Tongue (tissue), 2 donors: ENCODE results near the gene ACAN. TPM values are rescaled to one million over a fixed set of nuclear protein-coding genes. Genes with fewer than 3 reads are reported as not detected.

ENCODE experiments used
- DNase-seq: peaks from one replicate; pipeline ENCODE4 v3.0.0-alpha.2; 2015
- total RNA-seq: library from RNA; depleted of rRNA; stranded (reverse); fragments of >200 nt; gene quantifications from one replicate; pipeline ENCODE4 v1.2.3, GENCODE V29; 2014

Gene ACAN
- total RNA-seq, result 12.6 TPM

DNA sequence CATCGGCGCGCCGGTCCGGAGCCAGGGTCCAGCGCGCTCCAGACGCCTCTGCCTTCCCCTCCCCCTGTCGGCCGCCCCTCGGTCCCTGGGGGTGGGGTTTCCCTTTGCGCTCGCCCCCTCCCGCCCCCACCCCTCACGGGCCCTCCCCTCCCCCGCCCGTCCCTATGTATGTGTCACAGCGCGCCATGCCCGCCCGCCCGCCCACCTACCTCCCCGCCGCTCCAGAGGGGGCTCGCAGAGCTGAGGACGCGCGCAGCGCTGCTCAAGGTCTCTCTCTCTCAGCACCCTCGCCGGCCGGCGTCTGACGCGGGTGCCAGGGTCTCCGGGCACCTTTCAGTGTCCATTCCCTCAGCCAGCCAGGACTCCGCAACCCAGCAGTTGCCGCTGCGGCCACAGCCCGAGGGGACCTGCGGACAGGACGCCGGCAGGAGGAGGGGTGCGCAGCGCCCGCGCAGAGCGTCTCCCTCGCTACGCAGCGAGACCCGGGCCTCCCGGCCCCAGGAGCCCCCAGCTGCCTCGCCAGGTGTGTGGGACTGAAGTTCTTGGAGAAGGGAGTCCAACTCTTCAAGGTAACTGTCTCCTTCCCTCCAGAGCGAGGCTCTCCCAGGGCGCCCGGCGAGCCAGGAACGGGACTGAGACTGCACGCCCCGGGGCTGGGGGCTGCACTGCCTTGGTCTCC, at the start of gene ACAN:
Gene ACAN (plus strand): TSS at position 196 of the 679 bp plus-strand sequence. CDS start 32,771 bp downstream, outside the sequence.
- peak; percentile 56 for DNase-seq

GRCh38 chr15:88756521-88756920, 46.7 kb upstream of the ACAN start:
- DNase-seq, result no peak

- no peak for DNase-seq
Observed at GRCh38 chr15:88756921-88757320, 46.3 kb upstream of the ACAN start.

GRCh38 chr15:88759872-88760271, 43.4 kb upstream of the ACAN start:
- DNase-seq, result no peak

- DNase-seq, result no peak
Observed at GRCh38 chr15:88764448-88764847, 38.8 kb upstream of the ACAN start.

- DNase-seq, result no peak
Observed at GRCh38 chr15:88765212-88765611, 38.0 kb upstream of the ACAN start.

- DNase-seq, result peak; percentile 76
Observed at GRCh38 chr15:88769161-88769971, 33.9 kb upstream of the ACAN start.

DNA sequence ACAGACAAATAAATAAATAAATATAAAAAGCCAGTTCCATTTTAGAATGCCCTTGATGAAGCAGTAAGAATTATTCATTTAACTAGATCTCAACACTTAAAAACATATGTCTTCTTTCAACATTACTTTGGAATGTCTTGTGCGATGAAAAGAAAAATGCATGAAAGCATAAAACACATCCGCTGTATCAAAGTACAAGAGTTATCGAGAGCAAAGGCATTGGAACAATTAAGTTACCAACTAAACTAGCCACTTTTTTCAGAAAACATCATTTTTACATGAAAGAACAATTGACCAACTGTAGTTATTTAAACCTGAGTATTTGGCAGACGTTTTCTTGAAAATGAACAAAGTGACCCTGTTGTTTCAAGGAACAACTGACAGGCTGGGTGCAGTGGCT, 27.5 kb upstream of the ACAN start:
- no peak for DNase-seq

- peak; percentile 67 for DNase-seq
Observed at GRCh38 chr15:88776646-88777045, 26.6 kb upstream of the ACAN start.

DNA sequence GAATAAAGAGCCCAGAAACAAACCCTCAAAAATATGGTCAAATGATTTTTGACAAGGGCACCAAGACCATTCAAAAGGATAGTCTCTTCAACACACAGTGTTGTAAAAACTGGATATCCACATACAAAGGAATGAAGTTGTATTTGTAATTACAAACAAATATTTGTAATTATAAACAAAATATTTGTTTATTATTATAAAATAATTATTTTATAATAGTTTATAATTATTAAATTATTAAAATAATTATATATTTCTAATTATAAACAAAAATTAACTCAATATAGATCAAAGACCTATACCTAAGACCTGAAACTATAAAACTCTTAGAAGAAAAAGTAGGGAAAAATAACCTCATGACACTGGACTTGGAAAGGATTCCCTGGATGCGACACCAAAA, 23.3 kb upstream of the ACAN start:
- no peak for DNase-seq

DNA sequence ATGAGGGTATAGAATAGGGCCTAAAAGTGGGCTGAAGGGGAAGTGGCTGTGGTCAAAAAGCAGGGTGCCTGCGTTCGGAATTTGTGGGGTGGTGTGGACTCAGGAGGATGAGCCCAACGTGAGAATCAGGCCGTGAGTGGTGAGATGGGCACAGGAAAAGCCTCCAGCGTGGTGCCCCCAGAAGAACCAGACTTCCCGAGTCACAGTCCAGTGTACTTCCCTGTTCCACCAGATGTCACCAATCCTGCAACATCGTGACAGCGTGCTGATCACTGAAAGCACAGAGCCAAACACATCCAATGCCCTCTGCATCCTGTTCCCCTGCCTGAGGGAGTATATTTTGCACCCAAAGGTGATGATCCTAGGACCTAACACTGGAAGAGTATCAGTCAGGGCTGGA, 20.8 kb upstream of the ACAN start:
- no peak for DNase-seq

DNA sequence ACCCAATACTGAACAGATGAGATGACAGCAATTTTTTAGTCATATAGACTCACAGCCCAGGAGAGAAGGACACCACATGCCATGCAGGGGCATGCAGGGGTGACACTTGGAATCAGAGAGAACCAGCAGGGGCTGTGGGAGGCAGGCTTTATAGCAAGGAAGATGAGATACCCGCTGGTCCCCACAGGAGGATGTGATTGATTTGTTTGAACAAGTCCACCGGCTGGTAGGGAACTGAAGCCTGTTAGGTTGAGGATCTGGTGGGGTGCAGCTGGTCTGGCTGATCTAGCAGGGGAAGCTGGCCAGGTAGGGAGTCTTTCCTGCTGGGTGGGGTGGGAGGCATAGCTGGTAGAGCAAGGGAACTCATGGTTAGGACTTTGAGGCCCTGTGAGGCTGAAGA, 18.0 kb upstream of the ACAN start:
- DNase-seq, result no peak

GRCh38 chr15:88788036-88788435, 15.2 kb upstream of the ACAN start:
- DNase-seq, result no peak

GRCh38 chr15:88788816-88789215, 14.4 kb upstream of the ACAN start:
- no peak for DNase-seq

- DNase-seq, result no peak
Observed at GRCh38 chr15:88790486-88790885, 12.8 kb upstream of the ACAN start.

GRCh38 chr15:88791637-88792036, 11.6 kb upstream of the ACAN start:
- DNase-seq, result no peak

GRCh38 chr15:88792342-88793282, 10.6 kb upstream of the ACAN start:
- peak; percentile 67 for DNase-seq

GRCh38 chr15:88794001-88794400, 9.2 kb upstream of the ACAN start:
- peak; percentile 63 for DNase-seq

- no peak for DNase-seq
Observed at GRCh38 chr15:88797663-88798339, 5.4 kb upstream of the ACAN start.

DNA sequence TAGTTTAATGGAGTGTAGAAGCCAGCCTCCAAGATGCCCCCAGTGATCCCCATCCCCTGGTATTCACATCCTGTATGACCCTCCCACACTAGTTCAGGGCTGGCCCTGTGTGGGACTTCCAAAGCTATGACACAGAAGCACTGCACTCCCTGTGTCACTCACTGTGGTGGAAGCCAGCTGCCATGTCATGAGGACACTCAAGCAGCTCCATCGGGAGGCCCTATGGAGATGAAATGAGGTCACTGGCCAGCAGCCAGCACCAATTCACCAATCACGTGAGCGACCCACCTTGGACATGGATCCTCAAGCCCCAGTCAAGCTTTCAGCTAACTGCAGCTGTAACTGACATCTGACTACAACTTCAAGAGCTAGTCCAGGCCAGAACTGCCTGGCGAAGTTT, 3.9 kb upstream of the ACAN start:
- DNase-seq, result no peak

- DNase-seq, result no peak
Observed at GRCh38 chr15:88800026-88800425, 3.2 kb upstream of the ACAN start.

- no peak for DNase-seq
Observed at GRCh38 chr15:88800738-88801137, 2.5 kb upstream of the ACAN start.
